ENCODE data around the gene ELMO1. TPM values are rescaled to one million over a fixed set of nuclear protein-coding genes. Genes with fewer than 3 reads are reported as not detected.

ELMO1 gene
- total and polyA plus RNA-seq, 8 donors: 3.0 to 20.6 (median 6.6) TPM

DNA sequence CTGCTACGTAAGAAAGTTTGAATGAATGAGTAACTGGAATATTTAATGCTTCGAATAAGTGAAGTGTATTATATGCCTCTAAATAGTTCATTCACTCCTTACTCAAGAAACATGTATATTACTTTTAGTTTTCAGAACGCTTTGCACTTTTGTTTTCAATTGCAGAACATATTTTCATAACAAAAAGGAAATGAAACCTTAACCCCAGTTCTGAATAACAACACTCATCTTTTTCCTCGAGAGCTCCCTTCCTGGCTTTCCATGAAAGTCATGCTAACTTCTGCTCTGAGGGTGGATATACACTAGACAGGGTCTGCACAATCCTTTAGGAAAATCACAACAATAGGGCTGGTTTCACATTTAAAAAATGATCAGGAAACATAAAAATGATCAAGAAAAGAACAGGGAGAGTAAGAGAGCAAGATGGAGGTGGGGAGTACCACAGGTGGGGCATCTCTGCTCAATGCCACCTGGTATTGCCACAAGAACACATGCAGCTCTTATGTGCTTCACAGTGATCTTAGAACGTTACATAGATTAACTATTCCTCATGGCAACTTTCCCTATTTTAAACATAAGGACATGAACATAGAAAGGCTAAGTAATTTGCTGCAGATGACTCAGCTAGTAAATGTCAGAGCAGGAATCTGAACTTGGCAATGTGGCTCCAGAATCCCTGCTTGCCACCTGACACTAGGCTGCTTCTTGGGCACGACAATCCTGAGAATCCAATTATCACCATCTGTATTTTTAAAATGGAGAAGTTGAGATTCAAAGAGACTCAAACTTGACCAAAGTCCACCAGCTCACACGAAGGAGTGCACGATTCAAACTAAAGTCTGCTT lies 504.9 kb downstream of the ELMO1 start:
- TF ChIP-seq, protein P1, sequence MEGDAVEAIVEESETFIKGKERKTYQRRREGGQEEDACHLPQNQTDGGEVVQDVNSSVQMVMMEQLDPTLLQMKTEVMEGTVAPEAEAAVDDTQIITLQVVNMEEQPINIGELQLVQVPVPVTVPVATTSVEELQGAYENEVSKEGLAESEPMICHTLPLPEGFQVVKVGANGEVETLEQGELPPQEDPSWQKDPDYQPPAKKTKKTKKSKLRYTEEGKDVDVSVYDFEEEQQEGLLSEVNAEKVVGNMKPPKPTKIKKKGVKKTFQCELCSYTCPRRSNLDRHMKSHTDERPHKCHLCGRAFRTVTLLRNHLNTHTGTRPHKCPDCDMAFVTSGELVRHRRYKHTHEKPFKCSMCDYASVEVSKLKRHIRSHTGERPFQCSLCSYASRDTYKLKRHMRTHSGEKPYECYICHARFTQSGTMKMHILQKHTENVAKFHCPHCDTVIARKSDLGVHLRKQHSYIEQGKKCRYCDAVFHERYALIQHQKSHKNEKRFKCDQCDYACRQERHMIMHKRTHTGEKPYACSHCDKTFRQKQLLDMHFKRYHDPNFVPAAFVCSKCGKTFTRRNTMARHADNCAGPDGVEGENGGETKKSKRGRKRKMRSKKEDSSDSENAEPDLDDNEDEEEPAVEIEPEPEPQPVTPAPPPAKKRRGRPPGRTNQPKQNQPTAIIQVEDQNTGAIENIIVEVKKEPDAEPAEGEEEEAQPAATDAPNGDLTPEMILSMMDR (IDR thresholded peaks at IDR 0.05): no peak
- Histone ChIP-seq H3K4me3 (no peak overlapping the region), H3K4me1 (peaks cover 21 to 30% (median 22%) of the 10 kb centered on the region in 3 donors), H3K27me3 (no peaks in the 10 kb centered on the region), H3K27ac (peak overlapping the region in 2 of 4 donors; percentile 71 to 84), H3K9me3 (no peaks in the 10 kb centered on the region), H3K36me3 (no peaks in the 10 kb centered on the region)
- ATAC-seq: no peak
- FAIRE-seq: no peak
- WGBS, 2 donors: 68 to 70% methylated on average over 8 of the region's 8 CpGs
- intact Hi-C loops (cut with DNase I): no loop called here
- no peak for DNase-seq

DNA sequence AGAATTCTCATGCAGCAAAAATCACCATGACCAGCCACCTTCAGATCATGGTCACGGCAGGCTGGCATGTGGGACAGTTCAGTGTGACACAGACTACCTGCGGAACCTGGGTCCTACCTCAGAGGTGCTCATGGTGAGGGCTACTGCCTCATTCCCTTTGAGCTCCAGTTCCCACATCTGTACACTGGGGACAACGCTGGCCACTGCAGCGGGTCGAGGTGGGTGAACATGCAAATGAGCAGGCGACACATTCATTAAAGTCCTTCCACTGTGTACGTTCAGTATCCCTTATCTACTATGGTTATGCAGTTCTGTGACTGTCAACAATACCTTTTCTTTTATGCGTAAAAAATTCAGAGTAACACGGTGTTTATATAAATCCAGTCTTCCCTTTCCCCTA lies 505.7 kb downstream of the ELMO1 start:
- Histone ChIP-seq H3K27me3 (no peaks in the 10 kb centered on the region), H3K4me1 (peaks cover 21 to 30% (median 22%) of the 10 kb centered on the region in 3 donors), H3K9me3 (no peaks in the 10 kb centered on the region), H3K27ac (no peak overlapping the region), H3K36me3 (no peaks in the 10 kb centered on the region), H3K4me3 (no peak overlapping the region)
- DNase-seq (no peak), FAIRE-seq (no peak), ATAC-seq (no peak)
- 82 to 85% methylated on average over 9 of the region's 9 CpGs for WGBS, 2 donors
- intact Hi-C loops (cut with DNase I): no loop called here
- TF ChIP-seq, protein P1 (IDR thresholded peaks at IDR 0.05): no peak

DNA sequence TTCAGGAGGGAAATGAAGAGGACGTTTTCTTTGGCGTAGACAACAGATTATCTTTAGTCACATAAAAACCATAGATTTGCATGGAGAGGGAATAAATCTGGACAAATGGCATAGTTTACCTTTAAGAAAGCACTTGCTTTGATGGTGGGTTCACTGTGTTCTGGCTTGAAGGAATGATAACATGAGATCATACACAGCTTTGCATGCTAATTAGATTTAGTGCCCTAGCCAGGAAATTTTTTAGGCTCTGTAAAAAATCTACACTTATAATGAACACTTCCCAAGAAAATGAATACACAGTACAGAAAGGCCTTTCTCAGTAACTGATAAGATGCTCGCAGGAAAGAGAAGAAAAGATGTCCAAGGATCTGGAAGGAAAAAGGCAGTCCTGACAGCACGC lies 506.1 kb downstream of the ELMO1 start:
- H3K27ac ChIP-seq: no peak overlapping the region
- no peak overlapping the region for H3K4me3 ChIP-seq
- no peak for ATAC-seq
- no peaks in the 10 kb centered on the region for H3K9me3 ChIP-seq
- H3K36me3 ChIP-seq: no peaks in the 10 kb centered on the region
- H3K27me3 ChIP-seq: no peaks in the 10 kb centered on the region
- peaks cover 21 to 28% (median 22%) of the 10 kb centered on the region in 3 donors for H3K4me1 ChIP-seq
- 88 to 98% methylated on average over 4 of the region's 4 CpGs for WGBS, 2 donors
- intact Hi-C loops (cut with DNase I): no loop called here
- no peak for DNase-seq
- TF ChIP-seq, protein P1 (IDR thresholded peaks at IDR 0.05): no peak
- FAIRE-seq: no peak

DNA sequence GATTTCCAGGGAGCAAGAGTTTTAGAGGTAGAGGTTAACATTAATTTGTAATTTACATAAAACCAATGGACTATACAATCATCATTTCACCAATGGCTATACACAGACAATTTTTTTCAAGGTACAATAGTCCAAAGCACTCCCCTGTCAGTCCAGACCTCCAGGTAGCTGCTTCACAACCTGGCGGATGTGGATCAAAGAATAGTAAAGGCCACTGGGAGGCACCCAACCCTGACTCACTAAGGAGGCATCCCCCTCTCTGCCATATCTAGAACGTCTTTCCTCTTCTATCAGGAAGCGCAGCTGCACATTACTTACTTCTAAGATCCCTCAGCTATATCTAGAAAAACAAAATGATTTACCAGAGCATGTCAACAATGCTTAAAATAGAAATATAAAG lies 506.6 kb downstream of the ELMO1 start:
- Histone ChIP-seq H3K4me3 (no peak overlapping the region), H3K27me3 (no peaks in the 10 kb centered on the region), H3K36me3 (no peaks in the 10 kb centered on the region), H3K4me1 (peaks cover 21 to 23% (median 22%) of the 10 kb centered on the region in 3 donors), H3K27ac (no peak overlapping the region), H3K9me3 (no peaks in the 10 kb centered on the region)
- DNase-seq (no peak), FAIRE-seq (no peak), ATAC-seq (no peak)
- TF ChIP-seq, protein P1 (IDR thresholded peaks at IDR 0.05): no peak
- intact Hi-C loops (cut with DNase I): no loop called here
- 87 to 90% methylated on average over 3 of the region's 3 CpGs for WGBS, 2 donors

DNA sequence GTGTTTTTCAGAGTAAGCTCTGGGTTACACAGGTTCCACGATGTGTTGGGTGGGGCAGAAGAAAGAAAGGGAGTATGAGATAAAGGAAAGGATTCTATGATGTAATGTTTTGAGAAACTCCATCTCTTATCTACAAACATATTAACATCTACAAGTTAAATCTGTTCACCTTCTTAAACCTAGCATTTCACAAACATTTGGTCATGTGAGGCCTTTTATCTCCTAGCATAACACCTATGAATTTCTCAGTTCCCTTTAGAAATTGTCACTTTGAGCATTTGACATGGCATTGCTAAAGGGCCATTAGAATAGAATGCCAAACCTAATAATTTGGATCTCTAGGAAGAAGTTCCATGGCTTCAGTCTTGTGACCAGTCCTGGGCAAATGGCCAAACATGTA lies 507.3 kb downstream of the ELMO1 start:
- Histone ChIP-seq H3K27ac (no peak overlapping the region), H3K4me3 (no peak overlapping the region), H3K27me3 (no peaks in the 10 kb centered on the region), H3K4me1 (peaks cover 14 to 19% (median 17%) of the 10 kb centered on the region in 3 donors), H3K9me3 (no peaks in the 10 kb centered on the region), H3K36me3 (no peaks in the 10 kb centered on the region)
- DNase-seq: no peak
- no peak for ATAC-seq
- no peak for FAIRE-seq
- 57 to 61% methylated on average over 1 of the region's 1 CpG for WGBS, 2 donors
- TF ChIP-seq, protein P1 (IDR thresholded peaks at IDR 0.05): no peak
- intact Hi-C loops (cut with DNase I): no loop called here

Data from pancreas (tissue), 10 donors.